ENCODE measurements around the gene SLC35D2.

SLC35D2 gene

GRCh38 chr9:96304230-96304629 is 79.3 kb downstream of the SLC35D2 start:
- no peak for DNase-seq

GRCh38 chr9:96302021-96302420 is 81.5 kb downstream of the SLC35D2 start, which contains the start of gene HSD17B3:
HSD17B3 (minus strand) TSS chr9:96302176; CDS start chr9:96302104, 72 bp downstream.
- no peak for DNase-seq

- no peak for DNase-seq
These were observed 83.7 kb downstream of the SLC35D2 start for GRCh38 chr9:96299823-96300222.

- DNase-seq = no peak
These were observed 89.4 kb downstream of the SLC35D2 start for GRCh38 chr9:96294159-96294545.

GRCh38 chr9:96293498-96294158 is 89.9 kb downstream of the SLC35D2 start:
- DNase-seq = no peak

GRCh38 chr9:96289392-96289791 is 94.1 kb downstream of the SLC35D2 start:
- no peak for DNase-seq

GRCh38 chr9:96281641-96282040 is 101.9 kb downstream of the SLC35D2 start:
- DNase-seq = no peak

- DNase-seq = no peak
These were observed 103.6 kb downstream of the SLC35D2 start for GRCh38 chr9:96279932-96280331.

- no peak for DNase-seq
These were observed 108.6 kb downstream of the SLC35D2 start for GRCh38 chr9:96274939-96275338.
